Cortex of kidney (tissue), 1 donor: Measurements from ENCODE around the gene GRSF1.
"Not testable (repeated sequence)": the region's sequence is repeated elsewhere in the genome, so short reads cannot be mapped to it uniquely, and the experiment has no call there.

Source experiments
- DNase-seq: peaks from one replicate; lab custom pipeline; 2025; lab: John Stamatoyannopoulos, UW

The GRSF1 gene

DNA sequence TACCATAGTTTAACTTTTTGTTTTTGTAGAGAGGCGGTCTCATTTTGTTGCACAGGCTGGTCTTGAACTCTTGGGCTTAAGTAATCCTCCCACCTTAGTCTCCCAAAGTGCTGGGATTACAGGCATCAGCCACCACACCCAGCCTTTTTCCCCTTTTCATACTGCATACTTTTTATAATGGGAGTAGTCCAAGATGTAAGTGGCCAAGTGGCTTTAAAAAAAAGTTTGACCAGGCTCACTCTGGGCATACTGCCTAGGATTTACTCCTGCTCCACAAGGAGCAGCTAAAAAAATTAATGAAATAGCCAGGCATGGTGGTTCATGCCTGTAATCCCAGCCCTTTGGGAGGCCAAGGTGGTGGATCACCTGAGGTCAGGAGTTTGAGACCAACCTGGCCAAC, 6.0 kb downstream of the GRSF1 start:
- no peak for DNase-seq

DNA sequence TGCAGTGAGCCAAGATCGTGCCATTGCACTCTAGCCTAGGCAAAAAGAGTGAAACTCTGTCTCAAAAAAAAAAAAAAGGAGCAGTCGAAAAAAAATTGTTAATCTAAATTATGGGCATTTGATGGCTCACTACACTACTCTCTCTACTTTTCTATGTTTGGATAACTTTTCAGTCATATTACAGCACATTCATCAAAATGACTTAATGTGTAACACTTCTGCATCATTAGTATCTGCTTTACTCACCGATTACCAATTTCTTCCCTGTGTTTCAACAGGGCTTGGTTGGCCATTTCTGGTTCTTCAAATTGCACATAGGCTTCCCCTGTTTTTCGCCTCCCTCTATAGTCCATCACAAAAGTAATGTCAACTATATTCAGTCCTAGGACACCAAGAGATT, 8.4 kb downstream of the GRSF1 start:
- no peak for DNase-seq

DNA sequence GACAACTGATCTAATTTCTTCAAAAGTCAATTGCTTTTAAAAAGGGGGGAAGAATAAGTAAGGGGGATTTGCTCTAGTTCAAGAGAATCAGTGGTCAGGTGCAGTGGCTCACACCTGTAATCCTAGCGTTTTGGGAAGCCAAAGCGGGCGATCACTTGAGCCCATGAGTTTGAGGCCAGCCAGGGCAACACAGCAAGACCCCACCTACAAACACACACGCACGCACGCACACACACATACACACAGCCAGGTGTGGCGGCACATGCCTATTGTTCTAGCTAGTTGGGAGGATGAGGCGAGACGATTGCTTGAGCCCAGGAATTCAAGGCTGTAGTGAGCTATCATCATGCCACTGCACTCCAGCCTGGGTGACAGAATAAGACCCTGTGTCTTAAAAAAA, 9.6 kb downstream of the GRSF1 start:
- no peak for DNase-seq

DNA sequence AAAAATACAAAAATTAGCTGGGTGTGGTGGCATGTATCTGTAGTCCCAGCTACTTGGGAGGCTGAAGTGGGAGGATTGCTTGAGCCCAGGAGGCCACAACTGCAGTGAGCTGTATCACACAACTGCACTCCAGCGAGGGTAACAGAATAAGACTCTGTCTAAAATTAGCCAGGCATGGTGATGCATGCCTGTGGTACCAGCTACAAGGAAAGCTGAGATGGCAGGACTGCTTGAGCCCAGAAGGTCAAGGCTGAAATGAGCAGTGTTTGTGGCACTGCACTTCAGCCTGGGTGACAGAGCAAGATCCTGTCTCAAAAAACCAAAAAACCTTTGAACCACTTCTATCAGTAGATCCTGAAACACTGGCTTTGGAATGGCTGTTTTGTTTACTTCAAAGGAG, 10.2 kb downstream of the GRSF1 start:
- no peak for DNase-seq

DNA sequence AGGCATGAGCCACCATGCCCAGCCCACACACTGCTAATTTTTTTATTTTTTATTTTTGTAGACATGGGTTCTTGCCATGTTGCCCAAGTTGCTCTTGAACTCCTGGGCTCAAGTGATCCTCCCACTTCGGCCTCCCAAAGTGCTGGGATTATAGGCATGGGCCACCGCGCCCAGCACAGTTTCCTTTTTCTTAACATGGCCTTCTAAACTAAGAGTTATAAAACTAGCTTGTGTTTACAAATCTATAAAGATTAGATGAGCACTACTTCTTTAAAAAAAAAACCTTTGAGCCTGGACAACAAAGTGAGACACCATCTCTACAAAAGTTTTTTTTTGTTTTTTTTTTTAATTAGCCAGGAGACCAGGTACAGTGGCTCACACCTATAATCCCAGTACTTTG, 10.7 kb downstream of the GRSF1 start:
- no peak for DNase-seq

DNA sequence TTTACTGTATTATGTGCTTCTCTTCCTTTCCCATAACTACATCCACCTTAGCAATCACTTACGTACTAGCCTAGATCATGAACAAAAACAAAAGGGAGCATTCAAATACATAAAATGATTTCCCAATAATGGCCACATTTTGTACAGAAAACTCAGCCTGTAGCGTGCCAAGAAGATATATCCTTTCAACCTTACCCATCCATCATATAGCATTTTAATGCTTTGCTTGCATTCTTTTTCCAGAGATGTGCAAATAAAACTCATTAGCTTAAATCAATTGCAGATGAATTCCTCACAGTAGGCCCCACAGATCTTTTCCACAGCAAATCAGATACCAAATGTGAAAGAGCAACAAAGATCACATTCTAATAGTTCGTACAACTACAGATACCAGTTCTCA, 20.8 kb downstream of the GRSF1 start:
- no peak for DNase-seq

DNA sequence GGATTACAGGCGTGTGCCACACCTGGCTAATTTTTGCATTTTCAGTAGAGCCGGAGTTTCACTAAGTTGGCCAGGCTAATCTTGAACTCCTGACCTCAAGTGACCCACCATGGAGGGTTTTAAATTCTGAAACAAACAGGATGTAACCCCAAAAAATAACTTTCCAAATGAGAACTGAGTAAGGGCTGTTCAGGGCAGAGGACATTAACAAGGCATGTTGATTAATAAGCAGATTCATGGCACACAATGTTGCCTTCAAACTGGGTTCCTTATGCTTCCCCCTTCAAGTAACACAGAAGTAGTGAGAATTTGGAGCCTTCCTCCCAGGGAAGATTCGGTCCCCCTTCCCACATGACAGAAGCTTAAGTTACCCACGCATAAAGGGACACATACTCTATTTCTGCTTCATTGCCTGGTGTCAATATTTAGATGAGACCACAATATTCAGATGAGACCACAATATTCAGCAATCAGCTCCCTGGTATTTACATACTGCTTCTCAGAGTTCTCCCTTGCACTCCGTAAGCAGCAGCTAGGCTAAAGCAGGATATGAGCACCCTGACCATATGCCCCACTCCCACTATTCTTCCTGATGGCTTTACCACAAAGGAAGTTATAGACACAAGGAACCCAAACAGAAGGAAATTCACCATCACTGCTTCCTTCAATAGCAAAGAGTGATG, 21.4 kb downstream of the GRSF1 start:
- no peak for DNase-seq

DNA sequence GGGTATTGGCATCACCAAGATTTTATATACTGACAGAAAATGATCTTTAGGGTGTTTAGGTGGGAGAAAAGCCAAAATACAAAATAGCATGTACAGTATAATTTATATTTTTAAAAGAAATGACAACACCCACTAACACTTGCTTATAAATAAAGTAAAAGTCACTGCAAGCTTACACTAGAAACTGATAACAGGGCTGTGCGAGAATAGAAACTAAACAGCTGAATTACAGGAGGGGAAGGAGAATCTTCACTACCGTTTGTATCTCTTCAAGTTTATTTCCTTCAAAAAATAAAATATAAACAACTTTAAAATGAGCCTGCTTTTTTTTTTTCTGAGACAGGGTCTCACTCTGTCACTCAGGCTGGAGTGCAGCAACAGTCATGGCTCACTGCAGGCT, 22.8 kb downstream of the GRSF1 start:
- DNase-seq, result no peak

DNA sequence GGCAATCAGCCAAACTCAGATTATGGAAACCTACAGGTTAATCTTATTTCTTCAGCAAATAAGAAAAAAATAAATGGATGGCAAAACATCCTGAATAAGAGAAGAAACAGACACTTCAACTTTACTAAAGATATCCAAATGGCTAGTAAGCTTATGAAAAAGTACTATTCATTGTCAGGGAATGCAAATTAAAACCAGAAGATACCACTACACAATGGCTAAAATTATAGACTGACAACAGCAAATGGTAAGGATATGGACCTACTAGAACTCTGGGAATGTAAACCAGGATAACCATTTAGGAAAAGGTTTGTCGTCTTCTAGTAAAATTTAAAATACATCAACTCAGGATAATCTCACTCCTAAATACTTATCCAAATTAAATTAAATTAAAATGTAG, 24.3 kb downstream of the GRSF1 start:
- DNase-seq, result no peak

DNA sequence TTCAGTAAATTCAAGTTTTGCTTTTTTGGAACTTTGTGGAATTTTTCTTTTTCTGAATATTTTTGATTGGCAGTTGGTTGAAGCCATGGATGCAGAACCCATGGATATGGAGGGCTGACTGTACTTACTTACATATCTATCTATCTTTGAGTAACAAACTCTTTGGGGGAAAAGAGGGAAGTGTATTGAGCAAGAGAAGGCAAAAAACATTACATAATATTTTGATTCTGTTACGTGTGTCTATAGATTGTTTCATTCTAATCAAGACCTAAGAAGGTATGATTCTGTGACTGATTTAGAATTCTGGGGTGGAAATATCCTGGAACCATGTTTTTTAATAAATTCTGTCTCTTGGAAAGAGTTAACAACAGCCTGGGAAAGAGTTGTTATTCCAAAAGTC, 31.5 kb downstream of the GRSF1 start:
- no peak for DNase-seq

DNA sequence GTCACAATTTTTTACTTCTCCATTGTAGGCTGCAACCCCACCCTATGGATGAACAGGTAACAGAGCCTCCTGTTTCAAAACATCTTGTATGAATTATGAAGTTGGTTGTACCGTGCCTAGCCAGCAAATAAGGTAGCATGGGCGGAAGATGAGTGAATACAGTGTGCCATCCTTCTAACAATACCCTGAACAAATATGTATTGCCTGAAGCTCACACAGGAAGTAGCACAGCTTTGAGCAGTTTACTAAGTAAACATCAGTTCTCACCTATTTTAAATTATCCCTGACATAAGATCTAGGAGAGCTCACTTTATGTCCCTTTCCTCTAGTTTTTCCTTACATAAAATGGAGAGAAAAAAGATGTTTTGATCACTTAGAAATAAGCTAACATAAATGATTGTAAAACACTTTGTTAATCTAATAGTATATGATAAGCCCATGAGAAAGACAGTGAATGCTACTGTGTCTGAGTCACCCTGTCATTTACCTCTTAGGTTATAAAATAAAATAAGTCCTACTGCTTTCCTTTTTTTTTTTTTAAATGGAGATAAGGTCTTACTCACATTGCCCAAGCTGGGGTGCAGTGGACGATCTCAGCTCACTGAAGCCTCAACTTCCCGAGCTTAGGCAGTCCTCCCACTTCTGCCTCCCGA, 36.6 kb downstream of the GRSF1 start:
- DNase-seq, result no peak

DNA sequence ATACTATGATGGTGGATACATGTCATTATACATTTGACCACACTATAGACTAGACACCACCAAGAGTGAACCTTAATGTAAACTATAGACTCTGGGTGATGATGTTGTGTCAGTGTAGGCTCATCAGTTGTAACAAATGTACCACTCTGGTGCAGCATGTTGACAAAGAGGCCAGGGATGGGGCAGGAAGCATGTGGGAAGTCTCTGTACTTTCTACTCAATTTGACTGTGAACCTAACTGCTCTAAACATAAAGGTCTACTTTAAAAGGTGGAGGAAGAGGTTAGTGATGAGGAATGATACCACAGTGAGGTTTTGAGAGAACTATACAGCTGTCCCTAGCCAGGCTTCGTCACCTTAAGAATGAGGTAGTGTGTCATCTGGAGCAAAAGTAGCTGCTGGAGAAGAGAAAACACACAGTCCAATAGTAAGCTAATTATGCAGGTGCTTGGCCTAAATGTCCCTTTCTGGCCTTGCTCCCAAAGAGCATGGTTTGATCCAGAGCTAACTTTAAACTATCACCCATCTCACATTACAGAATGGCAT, 38.4 kb downstream of the GRSF1 start:
- DNase-seq, result no peak

DNA sequence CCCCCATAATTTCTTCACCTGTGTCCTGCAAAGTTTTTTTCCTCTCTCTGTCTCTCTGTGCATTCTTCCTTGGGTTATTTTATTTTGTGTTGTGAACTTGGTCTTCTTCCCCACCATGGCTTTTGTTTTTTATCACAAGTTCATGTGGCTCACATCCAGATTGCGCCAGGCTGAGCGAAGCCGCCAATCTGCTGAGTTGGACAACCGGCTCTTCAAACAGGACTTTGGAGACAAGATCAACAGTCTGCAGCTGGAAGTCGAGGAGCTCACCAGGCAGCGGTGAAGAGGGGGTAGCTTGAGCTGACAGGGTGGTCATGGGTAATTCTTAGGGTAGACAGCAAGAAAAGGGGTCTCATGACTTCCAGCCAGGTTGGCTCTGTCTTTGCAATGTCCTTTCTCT, 46.1 kb downstream of the GRSF1 start:
- no peak for DNase-seq

DNA sequence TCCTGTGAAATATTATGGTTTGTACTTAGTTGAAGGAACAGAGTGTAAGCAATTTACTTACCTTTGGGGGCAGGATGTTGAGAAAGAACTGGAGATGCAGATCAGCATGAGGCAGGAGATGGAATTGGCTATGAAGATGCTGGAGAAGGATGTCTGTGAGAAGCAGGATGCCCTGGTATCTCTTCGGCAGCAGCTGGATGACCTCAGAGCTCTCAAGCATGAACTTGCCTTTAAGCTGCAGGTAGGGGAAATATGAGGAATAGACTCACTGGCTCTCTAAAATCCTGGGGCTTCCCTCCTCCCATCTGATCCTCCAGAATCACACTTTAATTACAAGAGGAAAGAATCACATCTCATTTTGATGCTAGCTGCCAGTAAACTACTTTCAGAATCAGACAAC, 51.0 kb downstream of the GRSF1 start:
- DNase-seq, result no peak

DNA sequence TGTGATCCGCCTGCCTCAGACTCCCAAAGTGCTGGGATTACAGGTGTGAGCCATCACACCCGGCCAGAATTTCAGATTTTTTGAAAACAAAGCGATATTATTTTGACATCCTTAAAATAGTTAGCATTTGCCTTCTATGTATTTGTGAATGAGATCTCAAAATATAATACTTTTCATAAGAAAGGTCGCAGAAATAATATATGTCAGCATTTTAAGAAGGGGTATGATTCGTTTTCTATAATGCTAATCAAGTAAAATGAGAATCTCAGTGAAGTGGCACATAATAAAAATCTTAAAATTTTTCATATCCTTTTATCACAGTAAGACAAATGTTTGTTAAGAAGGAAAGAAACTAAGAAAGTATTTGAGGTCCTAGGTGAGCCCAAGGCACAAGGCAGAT, 52.2 kb downstream of the GRSF1 start:
- no peak for DNase-seq

DNA sequence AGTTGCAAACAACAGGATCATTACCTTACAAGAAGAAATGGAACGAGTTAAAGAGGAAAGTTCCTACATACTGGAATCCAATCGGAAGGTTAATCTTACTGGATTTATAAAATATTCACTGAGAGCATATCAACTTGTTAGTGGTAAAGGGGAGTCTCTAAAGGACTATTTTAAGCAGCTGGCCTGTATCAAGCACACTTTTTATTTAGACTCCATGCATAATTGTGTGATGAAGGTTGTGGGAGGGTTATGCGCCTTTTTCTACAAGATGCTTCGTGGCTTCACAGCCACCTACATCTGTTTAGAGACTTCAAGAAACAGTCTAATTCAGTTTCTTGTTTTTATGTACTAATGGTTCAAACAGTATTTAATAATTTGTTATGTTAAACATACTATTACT, 56.6 kb downstream of the GRSF1 start:
- DNase-seq, result no peak

DNA sequence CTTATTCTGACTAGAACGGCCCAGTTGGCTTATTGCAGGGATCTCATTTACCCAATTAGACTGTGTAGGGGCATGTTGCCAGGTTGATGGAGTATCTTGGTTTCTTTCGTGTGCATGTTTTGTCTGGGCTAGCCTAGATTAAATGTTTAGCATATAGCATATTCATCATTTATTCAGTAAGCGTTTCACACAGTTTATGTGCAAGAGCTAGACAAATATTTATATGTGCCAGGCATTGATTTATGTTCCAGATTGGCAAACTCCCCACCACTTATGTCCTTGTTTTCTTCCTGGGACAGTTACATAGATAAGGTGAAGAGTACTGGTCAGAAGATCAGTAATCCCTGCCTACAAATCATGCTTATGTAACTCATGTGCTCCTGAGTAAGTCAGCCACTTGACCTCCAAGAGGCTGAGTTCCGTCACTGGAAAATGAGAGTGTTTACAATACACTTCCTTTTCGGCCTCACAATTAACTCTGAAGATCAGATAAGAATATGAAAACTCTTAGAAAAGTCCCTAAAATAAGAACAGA, 60.7 kb downstream of the GRSF1 start:
- DNase-seq, result no peak

DNA sequence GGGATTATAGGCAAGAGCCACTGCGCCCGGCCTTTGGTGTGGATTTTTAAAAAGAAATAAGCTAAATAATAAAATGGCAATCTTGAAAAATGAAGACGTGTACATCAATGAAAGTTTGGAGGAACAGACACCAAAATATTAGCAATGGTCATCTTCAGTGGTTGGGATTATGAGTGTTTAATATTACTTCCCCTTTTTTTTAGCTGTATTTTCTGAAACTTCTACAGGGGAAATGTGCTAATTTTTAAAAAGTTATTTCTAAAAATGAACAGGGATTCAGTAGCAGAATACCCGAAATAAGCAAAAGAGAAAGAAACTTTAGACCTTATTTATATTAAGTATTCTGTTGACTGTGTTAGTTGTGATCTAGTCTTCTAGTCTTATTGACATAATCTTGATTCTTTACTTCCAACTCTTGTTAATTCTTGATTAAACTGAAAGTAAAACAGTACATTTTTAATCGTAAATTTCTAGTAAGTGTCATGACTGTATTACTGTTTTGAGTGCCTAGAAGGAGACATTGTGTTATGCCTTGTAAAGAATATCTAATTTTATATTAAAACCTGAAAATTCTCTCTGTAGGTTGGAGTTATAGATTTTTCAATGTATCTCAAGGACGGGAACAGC, 66.6 kb downstream of the GRSF1 start:
- no peak for DNase-seq

DNA sequence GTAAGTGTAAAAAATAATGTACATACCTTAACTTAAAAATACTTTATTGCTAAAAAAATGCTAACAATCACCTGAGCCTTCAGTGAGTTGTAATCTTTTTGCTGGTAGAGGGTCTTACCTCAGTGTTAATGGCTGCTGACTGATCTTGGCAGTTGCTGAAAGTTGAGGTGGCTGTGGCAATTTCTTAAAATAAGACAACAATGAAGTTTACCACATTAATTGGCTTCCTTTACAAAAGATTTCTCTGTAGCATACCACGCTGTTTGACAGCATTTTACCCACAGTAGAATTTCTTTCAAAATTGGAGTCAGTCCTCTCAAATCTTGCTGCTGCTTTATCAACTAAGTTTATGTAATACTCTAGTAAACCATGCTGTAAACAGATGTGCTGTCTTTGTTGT, 70.3 kb downstream of the GRSF1 start:
- not testable (repeated sequence) for DNase-seq

DNA sequence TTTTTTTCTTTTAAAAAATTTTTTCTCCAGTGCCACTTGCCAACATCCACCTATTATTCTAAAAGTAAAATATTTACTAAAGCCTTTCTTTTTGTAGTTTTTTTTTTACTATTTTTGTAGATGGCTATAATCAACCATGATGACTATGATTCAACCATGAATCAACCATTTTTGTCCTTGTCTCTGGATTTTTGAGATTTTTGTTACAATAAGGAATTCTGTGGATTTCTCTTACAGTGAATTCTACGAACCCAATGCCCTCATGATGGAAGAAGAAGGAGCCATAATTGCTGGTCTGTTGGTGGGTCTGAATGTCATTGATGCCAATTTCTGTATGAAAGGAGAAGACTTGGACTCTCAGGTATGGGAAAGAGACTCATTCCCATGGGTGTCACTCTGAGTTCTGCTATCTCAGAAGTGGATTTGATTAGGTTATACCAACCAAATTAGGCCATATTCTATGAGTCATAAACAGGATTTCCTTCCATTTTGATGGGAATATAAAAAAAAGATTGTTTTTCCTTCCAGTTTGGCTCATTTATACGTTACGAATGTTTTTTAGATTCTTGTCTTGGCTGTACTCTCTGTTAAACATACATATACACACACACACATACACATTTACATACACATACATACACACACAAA, 71.3 kb downstream of the GRSF1 start:
- no peak for DNase-seq
